Inflammatory macrophage (primary cell): ENCODE results near the gene KRT33B.
"Not testable (repeated sequence)": the region's sequence is repeated elsewhere in the genome, so short reads cannot be mapped to it uniquely, and the experiment has no call there.

Experiments used
- DNase-seq, 2 donors: peaks; one replicate each; pipeline ENCODE4 v3.0.0-alpha.2; 2020 to 2022

KRT33B gene

DNA sequence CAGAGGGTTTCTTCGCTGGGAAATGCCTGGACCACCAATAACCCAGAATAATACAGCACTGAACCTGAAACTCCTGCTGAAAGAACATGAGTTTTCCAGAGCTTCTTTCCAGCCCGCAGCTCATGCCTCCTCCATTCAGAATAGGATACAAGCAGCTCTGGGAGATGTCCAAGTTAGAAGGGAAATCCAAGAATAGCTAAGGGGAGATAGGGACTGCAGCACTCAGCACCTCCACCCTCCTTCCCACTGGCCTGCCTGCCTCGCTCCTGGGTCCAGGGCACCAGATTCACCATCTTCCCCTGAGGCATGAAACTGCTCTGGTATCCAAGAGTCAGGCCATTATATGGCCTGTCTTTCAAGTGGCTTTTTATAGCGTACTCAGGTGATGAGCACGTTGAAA lies 23.7 kb upstream of the KRT33B start:
- DNase-seq, result no peak

DNA sequence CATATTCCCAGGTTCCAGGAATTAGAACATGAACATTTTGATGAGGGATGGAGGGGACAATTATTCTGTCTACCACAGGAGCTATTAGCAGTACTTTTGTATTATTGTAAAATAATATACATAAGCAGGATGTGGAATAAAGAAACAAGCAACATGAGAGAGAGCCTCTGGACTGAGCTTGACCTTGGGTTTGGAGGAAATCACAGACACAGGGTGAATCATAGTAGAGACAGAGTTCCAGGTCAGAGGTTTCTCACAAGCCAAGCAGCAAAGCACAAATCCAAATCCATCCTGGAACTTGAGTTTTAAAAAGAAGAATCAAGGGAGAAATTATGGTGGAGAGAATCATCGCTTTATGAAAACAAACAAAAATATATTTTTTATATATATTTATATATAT lies 22.7 kb upstream of the KRT33B start:
- no peak for DNase-seq

DNA sequence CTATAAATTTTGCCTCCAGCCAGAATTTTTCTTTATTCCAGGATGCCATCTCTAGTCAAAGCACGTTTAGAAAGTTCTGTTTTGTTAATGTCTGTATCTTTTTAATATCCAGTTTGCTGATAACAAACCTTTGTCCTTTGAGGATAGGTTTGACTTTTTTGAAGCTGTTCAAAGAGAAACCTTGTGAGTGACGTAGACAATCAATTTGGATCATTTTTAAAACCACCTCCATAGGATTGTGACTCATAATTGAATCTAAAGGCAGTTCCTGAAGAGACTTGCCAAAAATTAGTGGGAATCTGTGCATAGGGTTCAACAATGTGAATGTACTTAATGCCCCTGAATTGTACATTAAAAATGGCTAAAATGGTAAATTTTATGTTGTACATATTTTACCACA lies 21.9 kb upstream of the KRT33B start:
- DNase-seq, result no peak

DNA sequence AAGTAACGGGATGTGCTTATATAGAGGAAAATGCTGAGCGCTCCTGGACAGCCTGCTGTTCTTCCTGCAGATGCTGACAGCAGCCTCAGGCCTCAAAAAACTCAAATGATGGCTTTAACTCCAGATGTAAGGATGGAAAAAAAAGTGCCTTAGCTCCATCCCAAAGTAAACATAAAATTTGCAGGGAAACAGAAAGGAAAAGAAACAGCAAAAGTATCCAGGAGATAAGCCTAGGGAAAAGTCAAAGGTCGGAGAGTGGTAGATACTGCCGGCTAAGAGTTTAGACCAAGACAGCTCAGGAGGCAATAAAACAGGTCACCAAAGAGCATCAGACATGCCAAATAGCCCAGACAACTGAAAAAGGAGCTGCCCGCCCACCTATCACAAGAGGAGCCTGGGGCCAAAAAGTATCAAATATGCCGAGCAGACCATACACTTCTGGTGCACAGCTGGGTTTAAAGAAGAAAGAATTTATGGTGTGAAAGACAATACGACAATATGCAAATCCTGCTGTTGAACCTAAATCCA lies 20.9 kb upstream of the KRT33B start:
- DNase-seq, result no peak

DNA sequence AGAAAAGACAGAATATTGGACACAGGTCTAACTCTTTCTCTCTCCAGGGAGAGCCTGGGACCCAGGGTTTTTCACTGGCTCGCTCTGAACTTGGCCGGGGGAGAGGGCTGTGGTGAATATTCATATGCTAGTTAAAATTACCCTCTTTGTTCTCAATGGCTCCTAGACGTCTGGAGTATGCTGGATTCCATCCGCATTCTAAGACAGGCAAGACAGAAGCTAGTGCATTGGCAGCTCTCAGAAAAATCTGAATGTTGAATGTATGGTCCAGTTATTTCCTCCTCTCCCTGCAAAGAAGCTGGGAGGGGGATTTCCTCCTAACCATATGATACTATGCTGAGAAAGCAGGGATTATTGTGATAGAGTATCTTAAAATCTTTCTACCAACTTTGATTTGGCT lies 18.1 kb upstream of the KRT33B start:
- DNase-seq, result no peak

DNA sequence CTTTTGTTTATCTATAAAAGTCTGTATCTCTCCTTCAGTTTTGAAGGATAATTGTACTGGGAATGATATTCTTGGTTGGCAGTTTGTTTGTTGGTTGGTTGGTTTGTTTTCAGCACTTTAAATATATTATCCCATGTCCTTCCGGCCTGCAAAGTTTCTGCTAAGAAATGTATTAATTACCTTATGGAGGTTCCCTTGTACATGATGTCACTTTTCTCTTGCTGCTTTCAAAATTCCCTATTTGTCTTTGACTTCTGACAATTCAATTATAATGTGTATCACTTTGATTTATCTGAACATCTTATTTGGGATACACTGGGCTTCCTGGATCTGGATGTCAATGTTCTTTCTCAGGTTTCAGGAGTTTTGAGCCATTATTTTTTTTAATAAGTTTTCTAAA lies 16.6 kb upstream of the KRT33B start:
- DNase-seq, result no peak

DNA sequence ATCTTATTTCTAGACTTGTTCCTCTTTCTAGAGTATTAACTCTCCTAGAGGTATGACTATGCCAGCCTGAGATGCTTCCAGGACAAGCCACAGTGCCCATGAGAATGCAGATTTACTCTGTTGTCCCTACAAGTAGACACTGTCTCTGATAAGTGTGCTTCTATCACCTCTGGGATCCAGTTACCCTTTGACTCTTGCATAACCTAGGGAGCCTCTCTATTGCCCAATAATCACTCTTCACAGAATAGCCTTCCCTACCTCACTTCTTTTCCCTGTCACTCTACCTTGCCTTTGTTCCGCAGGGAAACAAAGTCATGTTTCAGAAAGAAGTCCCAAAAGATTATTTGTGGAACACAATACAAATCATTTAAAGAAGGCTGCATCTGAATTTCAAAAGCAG lies 14.1 kb upstream of the KRT33B start:
- DNase-seq, result no peak

DNA sequence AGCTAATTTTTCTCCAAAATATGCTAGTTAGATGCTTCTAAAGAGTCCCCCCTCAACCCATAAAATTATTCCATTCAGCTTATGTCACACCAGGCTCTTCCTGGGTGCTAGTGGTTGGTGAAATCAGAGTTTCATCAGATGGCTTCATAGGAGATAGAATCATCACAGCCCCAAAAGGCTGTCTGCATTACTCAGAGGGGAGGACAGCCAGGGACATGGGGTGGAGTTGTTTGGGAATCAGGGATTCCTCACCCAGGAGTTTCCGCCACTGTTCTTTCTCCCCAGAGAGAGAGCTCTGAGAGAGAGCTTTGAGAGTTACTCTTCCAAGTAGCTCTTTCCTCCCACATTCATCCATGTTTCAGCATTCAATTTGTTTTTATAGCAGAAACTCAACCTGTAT lies 12.8 kb upstream of the KRT33B start:
- no peak for DNase-seq

DNA sequence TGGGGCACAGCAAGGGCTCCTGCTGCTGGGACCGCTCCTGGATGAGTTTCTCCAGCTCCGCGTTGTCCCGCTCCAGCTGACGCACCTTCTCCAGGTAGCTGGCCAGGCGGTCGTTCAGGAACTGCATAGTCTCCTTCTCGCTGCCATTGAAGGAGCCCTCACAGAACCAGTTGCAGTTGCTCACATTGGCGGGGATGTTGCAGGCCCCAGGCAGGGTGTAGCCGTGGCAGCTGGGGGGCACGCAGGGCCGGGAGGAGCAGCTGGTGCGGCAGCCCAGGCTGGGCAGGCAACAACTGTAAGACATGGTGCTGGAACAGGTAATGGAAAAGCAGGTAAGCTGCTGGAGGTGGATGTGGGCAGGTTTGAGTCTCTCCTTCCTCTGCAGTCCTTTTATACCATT lies 12.3 kb upstream of the KRT33B start, which contains the start of gene KRT34:
Gene KRT34, minus strand, starts transcription at position 364 of the 400 bp plus-strand sequence. Its CDS starts 60 bp downstream, at position 304.
- DNase-seq, result not testable (repeated sequence)

DNA sequence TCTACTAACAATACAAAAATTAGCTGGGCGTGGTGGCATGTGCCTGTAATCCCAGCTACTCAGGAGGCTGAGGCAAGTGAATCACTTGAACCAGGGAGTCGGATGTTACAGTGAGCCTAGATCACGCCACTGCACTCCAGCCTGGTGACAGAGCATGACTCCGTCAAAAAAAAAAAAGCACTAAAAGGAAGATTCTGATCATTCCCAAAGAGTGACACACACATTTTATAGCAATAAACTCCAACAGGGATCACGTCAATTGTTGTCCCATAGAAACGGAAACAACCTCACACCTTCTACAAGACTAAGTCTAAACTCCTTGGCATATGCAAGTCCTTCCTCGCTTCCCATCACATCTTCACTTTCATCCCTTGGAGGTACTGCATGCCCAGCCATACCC lies 10.5 kb upstream of the KRT33B start:
- DNase-seq, result not testable (repeated sequence)

DNA sequence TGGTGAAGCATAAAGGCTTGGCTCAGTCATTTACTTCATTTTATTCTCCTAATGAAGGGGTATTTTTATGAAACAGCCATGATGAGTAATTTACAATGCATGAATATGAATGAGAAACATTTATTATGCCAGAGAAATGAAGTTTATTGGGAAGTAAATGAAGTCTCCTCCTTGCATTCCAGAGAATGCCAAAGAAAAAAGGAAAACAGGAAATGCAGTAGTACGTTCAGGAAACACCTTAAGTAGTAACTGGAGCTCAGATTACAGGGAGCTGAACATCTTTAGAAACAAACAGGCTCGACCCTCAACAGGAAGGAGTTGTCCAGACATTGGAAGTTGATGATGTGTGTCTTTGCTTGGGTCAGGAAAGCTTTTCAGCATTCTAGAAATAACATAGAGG lies 7.9 kb upstream of the KRT33B start:
- no peak for DNase-seq

DNA sequence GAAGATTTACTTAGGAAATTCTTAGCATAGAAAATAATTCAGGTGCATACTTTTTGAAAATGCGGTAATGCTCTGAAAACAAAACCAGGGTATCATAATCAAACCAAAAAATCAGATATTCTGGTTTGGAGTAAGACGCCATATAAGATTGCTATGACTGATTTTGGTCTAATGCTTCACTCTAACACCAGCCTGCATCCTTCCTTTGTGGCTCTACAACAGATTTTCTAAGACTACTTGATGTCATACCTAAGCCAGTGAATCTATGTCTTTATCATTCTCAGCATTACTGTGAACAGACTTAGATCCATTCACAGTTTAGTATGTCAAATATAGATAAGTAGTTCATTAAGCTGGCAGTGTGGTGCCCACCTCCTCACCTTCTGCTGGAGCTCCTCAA lies 590 bp downstream of the KRT33B start:
- no peak for DNase-seq

DNA sequence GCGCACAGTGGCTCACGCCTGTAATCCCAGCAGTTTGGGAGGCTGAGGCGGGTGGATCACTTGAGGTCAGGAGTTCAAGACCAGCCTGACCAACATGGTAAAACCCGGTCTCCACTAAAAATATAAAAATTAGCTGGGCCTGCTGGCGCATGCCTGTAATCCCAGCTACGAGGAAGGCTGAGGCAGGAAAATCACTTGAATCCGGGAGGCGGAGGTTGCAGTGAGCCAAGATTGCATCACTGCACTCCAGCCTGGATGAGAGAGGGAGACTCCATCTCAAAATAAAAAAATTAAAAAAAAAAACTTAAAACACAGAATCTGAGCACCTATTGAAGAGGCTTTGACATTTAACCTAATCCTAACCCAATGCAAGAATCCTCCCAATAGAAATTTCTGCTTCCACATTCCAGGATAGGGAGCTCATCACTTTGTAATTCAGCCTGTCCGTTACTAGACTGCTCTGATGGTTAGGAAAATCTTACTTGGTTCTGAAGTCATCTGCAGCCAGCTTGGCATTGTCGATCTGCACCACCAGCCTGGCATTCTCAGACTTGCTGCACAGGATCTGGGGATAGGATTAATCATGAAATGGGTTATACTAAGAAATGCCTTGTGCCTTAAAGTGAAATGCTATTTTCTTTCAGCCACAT lies 2.1 kb downstream of the KRT33B start:
- DNase-seq, result no peak

DNA sequence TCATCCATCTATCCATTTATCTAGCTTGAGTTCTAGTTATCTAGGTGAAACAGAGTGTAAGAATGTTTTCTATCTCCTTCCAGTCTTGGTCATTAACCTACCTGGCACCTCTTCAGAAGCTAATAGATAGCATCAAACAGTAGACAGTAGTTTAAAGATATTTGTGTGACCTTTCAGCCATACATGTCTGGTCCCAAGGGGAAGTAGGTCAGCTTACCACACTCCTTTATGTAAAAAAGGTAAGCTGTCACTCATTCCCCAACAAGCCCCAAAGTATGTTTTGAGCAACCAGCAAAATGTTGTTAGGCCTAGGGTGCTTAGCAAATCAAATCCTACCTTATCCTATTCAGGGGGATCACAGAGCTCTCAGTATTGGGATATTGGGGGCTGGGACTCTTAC lies 3.5 kb downstream of the KRT33B start:
- no peak for DNase-seq

DNA sequence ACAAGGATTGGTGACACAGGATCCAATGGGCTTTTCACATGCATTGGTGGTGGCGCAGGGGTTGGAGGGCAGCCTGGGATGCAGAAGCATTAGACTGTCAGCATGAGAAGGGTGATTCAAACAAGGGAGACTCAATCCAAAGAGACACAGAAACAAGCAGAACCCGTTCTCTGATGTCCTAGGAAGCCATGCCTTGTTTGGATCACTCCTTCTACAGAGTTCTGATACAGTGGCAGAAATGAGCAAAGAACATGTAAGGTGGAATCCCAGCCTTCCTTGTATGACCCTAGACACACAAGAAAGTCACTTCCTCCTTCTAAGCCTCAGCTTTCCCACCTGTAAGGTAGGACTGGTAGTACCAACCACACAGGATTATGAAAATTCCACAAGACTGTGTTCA lies 5.7 kb downstream of the KRT33B start:
- no peak for DNase-seq

DNA sequence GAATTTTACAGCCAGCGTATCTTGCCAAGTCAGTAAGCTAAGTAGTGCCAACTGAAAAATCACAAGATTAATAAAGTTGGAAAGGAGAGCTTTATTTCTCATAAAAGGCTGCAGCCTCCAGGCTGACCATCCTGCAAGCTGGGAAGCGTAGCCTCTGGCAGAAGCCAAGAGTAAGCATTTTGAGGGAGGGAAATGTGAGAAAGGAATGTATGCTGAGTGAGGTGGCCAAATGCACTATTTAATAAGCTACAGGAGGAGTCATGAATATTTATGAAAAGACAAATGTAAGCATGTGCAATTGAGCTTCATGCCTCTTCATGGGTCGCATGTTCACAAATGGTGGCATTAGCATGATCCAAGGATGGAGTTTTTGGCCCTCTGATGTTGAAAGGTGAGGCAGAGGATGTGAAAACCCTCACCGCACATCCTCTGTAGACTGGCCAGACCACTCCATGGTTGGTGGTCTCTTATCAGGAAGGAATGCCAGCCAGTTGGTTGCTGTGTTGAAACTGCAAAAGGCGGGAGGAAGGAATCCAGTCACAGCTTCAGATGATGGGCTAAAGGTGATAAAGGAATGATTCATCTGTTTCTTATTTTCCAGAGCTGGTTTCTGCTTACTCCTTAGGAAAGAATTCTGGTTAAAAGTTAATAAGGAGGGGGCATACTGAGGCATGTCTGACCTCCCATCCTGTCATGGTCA lies 9.2 kb downstream of the KRT33B start:
- DNase-seq, result no peak

DNA sequence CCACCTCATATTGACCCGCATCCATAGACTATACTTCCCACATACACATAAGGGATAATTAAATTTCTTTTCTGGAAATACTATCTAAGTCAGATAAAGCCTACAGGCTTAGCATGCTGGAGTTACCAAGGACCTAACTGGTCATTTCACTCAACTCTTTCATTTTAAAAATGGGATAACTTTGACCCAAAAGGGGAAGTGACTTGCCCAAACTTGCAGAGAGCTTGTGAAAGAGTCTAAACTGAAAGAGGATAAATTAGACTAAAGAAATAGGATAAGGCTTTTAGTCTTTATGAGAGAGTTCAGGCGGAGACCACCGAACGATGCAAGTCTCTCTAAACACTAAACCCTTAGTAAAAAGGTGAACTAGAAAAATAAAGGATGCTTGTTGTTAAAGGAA lies 15.1 kb downstream of the KRT33B start:
- peak; percentile 42 to 47 for DNase-seq

DNA sequence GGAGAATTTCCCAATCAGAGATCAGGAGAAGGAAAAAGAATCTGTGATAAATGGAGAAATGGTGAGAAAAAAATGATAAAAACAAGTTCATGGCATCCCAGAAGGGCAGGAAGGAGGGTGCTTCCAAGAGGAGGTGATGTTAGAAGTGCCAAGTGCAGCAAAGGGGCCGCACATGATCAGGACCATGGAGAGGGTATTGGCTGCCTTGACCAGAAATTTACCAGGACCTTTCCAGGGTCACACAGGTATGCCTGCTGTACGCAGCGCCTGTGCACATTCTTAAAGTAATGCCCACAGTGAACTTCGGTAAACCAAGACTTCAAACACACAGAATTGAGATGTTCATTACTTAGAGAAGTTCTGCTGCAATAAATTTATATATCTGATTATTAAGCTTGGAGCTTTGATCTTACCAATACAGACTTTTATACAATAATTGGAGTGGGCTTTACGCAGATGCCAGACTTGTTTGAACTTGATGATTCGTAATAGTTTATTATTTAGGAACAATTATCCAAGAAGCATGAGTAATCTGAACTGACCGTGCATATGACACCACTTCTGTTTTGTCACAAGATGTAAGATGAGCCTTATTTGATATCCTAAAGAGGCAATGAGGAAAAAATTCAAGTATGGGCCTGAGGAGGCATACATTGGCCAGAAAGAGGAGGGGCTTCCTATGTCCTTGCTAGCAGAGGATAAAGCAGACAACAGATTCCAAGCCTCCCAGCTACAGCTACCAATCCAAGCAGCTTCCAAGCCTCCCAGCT lies 16.8 kb downstream of the KRT33B start:
- DNase-seq, result no peak

DNA sequence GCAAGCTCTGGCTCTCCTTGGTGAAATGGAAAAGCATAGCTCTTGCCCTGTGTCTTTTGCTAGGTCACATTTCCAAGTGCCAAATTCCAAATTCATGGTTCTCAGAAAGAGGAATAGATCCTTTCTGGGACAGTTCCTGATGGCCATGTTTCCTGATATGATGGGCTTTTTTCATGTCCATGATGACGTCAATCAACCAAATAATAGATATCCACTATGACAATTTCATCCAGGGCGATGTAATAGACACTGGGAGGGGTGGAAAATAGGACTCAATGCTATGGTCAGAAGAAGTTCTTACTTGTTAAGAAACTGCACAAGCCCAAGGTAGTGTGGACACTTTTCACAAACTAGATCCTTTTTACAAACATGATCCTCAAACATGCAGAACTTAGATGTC lies 18.4 kb downstream of the KRT33B start:
- DNase-seq, result no peak

DNA sequence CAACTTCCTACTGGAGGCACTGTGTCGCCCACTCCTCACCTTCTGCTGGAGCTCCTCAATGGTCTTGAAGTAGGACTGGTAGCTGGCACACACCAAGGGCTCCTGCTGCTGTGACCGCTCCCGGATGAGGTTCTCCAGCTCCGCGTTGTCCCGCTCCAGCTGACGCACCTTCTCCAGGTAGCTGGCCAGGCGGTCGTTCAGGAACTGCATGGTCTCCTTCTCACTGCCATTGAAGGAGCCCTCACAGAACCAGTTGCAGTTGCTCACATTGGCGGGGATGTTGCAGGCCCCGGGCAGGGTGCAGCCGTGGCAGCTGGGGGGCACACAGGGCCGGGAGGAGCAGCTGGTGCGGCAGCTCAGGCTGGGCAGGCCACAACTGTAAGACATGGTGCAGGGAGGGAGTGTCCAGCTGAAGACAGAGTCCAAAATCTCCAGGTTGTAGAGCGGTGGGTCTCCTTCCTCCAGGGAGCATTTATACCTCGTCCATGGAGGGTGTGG lies 19.2 kb downstream of the KRT33B start, which contains the start of gene KRT33A:
Gene KRT33A, minus strand, starts transcription at position 448 of the 498 bp plus-strand sequence. Its CDS starts 61 bp downstream, at position 387.
- DNase-seq, result not testable (repeated sequence)

DNA sequence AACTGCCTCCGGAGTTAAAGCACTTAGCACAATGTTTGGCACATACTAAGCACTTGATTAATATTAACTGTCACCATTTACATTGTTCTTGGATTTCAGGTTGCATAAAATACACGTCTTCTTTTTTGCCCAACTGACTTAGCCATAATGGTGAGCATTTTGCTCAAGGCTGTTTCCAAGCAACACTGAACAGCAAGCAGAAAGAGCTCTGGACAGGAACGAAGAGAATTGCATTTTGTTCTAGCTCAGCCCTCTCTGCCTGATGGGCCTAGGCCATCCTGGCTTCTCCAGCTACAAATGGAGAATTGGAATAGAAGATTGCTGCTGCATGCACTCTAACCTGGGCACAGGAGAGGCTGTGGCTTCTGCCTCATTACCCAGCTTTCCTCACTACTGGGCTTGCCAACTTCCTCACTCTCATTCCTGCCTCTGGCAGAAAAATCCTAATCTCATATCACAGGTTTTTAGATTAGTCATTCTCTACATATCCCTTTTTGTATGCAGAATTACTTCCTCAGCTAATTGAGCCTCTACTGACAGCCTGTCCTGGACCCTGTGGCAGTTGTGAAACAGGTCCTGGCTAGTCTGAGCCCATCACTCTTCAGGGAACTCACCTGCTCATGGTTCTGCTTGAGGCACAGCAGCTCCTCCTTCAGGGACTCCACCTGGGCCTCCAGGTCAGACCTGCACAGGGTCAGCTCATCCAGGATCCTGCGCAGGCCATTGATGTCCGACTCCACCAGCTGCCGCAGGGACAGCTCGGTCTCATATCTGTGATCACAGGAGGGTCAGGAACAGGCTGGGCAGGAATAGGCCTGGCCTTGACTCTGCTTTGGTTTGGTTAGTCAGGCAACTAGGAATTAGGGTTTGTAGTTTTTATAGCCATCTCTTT lies 21.5 kb downstream of the KRT33B start:
- DNase-seq, result no peak

DNA sequence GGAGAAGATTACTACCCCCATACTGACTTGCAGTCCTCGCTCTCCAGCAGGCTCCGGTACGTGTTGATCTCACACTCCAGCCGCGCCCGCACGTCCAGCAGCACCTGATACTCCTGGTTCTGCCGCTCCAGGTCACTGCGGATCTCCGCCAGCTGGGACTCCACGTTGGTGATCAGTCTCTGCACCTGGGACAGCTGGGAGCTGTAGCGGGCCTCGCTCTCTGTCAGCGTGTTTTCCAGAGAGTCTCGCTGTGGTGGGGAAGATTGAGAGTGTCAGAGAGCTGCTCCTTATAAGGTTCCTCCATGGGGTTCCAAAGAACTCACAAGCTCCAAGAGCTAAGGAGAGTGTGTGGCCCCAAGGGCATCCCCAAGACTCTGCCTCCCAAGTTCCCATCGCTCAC lies 23.2 kb downstream of the KRT33B start:
- DNase-seq, result not testable (repeated sequence)
